Neural cell (in vitro differentiated cells): ENCODE data around the gene IL18R1. TPM values are rescaled to one million over a fixed set of nuclear protein-coding genes. Genes with fewer than 3 reads are reported as not detected.

ENCODE experiments used
- H2AFZ ChIP-seq: fragments of 200-600, 300-800 bp; sonication (generic), shearing (Covaris generic); 2 replicates; pipeline ENCODE4 v1.6.0; 2014; ENCODE audit warnings: low read depth, mild to moderate bottlenecking, antibody characterized with exemption, low read length, moderate library complexity
- H3F3A ChIP-seq: fragments of 200-600 bp; shearing (Covaris generic); 2 replicates; pipeline ENCODE4 v1.6.1; 2016; ENCODE audit warnings: mild to moderate bottlenecking, moderate library complexity, mixed read lengths, antibody characterized with exemption, low read length; ENCODE audit not compliant: insufficient read depth, poor library complexity, severe bottlenecking
- H3K27ac ChIP-seq: fragments of 200-600, 300-800 bp; sonication (generic), shearing (Covaris generic); 2 replicates; pipeline ENCODE4 v1.5.1; 2014; ENCODE audit warnings: mild to moderate bottlenecking, low read length, moderate library complexity
- H3K27me3 ChIP-seq: fragments of 300-800, 200-600 bp; sonication (generic), shearing (Covaris generic); 2 replicates; pipeline ENCODE4 v1.6.0; 2014; ENCODE audit warnings: mild to moderate bottlenecking, low read depth, low read length, moderate library complexity; ENCODE audit not compliant: insufficient read depth
- H3K36me3 ChIP-seq: fragments of 300-800, 200-600 bp; sonication (generic), shearing (Covaris generic); 2 replicates; pipeline ENCODE4 v1.5.1; 2014; ENCODE audit warnings: mild to moderate bottlenecking, antibody characterized with exemption, low read length, moderate library complexity; ENCODE audit not compliant: insufficient read depth
- H3K4me2 ChIP-seq: fragments of 300-800, 200-600 bp; sonication (generic), shearing (Covaris generic); 2 replicates; pipeline ENCODE4 v1.6.0; 2014; ENCODE audit warnings: mild to moderate bottlenecking, low read length
- H3K4me3 ChIP-seq: fragments of 300-800, 200-600 bp; sonication (generic), shearing (Covaris generic); 2 replicates; pipeline ENCODE4 v1.5.1; 2014; ENCODE audit warnings: mild to moderate bottlenecking, low read length, moderate library complexity
- H3K79me2 ChIP-seq: fragments of 200-600 bp; shearing (Covaris generic); replicated peaks from 2 replicates; pipeline ENCODE4 v1.6.0; 2014; ENCODE audit warnings: mild to moderate bottlenecking, low read length, moderate library complexity; ENCODE audit not compliant: insufficient read depth
- H3K9ac ChIP-seq: fragments of 300-800, 200-600 bp; sonication (generic), shearing (Covaris generic); 2 replicates; pipeline ENCODE4 v1.6.1; 2016; ENCODE audit warnings: mild to moderate bottlenecking, low read length, mixed read lengths
- H3K9me2 ChIP-seq: fragments of 200-600 bp; shearing (Covaris generic); 2 replicates; pipeline ENCODE4 v1.6.1; 2016; ENCODE audit warnings: mild to moderate bottlenecking, low read length, mixed read lengths; ENCODE audit not compliant: insufficient read depth
- H3K9me3 ChIP-seq: fragments of 200-600, 300-800 bp; sonication (generic), shearing (Covaris generic); 2 replicates; pipeline ENCODE4 v1.6.1; 2016; ENCODE audit warnings: mild to moderate bottlenecking, mixed run types, low read length, moderate library complexity, mixed read lengths
- H4K20me1 ChIP-seq: fragments of 200-600 bp; shearing (Covaris generic); 2 replicates; pipeline ENCODE4 v1.6.1; 2016; ENCODE audit warnings: mild to moderate bottlenecking, mixed run types; ENCODE audit not compliant: insufficient read depth
- CTCF ChIP-seq: fragments of 450-650 bp; IDR thresholded peaks from 2 replicates; pipeline ENCODE4 v1.5.1; 2014; ENCODE audit warnings: antibody characterized with exemption, mild to moderate bottlenecking, moderate library complexity; ENCODE audit not compliant: poor library complexity, severe bottlenecking
- EP300 ChIP-seq: fragments of 450-650 bp; conservative IDR thresholded peaks from 2 replicates; pipeline ENCODE4 v1.6.1; 2014; ENCODE audit warnings: antibody characterized with exemption, mild to moderate bottlenecking, moderate library complexity; ENCODE audit not compliant: poor library complexity, severe bottlenecking
- EZH2 ChIP-seq: fragments of 200-600, 300-800 bp; shearing (Covaris generic), sonication (generic); IDR thresholded peaks from 2 replicates; pipeline ENCODE4 v1.6.1; 2014; ENCODE audit warnings: antibody characterized with exemption, low read length, borderline replicate concordance, mild to moderate bottlenecking; ENCODE audit not compliant: insufficient read depth, poor library complexity, severe bottlenecking
- MXI1 ChIP-seq: fragments of 450-650 bp; conservative IDR thresholded peaks from 2 replicates; pipeline ENCODE4 v1.6.1; 2014; ENCODE audit warnings: antibody characterized with exemption, mild to moderate bottlenecking; ENCODE audit not compliant: poor library complexity, severe bottlenecking
- POLR2AphosphoS5 ChIP-seq: IDR thresholded peaks from 2 replicates; pipeline ENCODE4 v1.6.1; 2012
- RAD21 ChIP-seq: fragments of 450-650 bp; conservative IDR thresholded peaks from 2 replicates; pipeline ENCODE4 v1.6.1; 2014; ENCODE audit warnings: antibody characterized with exemption, mild to moderate bottlenecking, moderate library complexity
- REST ChIP-seq: IDR thresholded peaks from 2 replicates; pipeline ENCODE4 v1.6.1; 2012; ENCODE audit warnings: borderline replicate concordance
- SMC3 ChIP-seq: fragments of 450-650 bp; conservative IDR thresholded peaks from 2 replicates; pipeline ENCODE4 v1.6.1; 2014; ENCODE audit warnings: antibody characterized with exemption, mild to moderate bottlenecking, moderate library complexity; ENCODE audit not compliant: poor library complexity
- TAF1 ChIP-seq: IDR thresholded peaks from 2 replicates; pipeline ENCODE4 v1.6.1; 2012; ENCODE audit warnings: low read depth
- polyA plus RNA-seq: library from polyadenylated mRNA; depleted of rRNA; stranded (reverse); fragments of >200 nt; gene quantifications from 2 replicates; pipeline ENCODE4 v1.2.3, GENCODE V29; 2014

The IL18R1 gene
- polyA plus RNA-seq, 1 donor from 2014 or later = 0.09 TPM

DNA sequence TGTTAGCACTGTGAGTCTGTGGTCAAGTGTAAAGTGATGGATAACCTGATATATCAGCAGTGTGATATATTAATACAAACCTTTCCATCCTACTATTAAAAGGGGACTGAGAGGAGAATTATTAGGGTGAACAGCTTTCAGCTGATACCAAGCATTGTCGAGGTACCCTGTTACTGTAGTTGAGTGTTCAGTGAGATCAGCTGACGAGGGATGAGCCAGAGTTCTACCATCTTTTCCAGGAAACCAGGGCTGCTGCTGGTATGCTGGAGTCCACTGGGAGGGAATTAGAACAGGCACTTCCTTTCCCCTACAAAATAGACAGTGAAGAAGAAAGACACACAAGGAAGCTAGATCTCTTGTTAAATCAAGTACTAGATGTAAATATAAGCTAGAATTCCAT is 67.8 kb downstream of the IL18R1 start:
- no peaks in the 10 kb centered on the region for H3K36me3 ChIP-seq
- H2AFZ ChIP-seq = no peak overlapping the region
- no peaks in the 10 kb centered on the region for H4K20me1 ChIP-seq
- H3K27me3 ChIP-seq = no peaks in the 10 kb centered on the region
- H3K9me2 ChIP-seq = no peaks in the 10 kb centered on the region
- H3K9ac ChIP-seq = no peak overlapping the region
- no peak for TF ChIP-seq EZH2
- H3K79me2 ChIP-seq = no peaks in the 10 kb centered on the region
- H3K27ac ChIP-seq = no peak overlapping the region
- H3K9me3 ChIP-seq = no peaks in the 10 kb centered on the region
- no peak overlapping the region for H3K4me2 ChIP-seq
- no peaks in the 10 kb centered on the region for H3F3A ChIP-seq
- no peak overlapping the region for H3K4me3 ChIP-seq

DNA sequence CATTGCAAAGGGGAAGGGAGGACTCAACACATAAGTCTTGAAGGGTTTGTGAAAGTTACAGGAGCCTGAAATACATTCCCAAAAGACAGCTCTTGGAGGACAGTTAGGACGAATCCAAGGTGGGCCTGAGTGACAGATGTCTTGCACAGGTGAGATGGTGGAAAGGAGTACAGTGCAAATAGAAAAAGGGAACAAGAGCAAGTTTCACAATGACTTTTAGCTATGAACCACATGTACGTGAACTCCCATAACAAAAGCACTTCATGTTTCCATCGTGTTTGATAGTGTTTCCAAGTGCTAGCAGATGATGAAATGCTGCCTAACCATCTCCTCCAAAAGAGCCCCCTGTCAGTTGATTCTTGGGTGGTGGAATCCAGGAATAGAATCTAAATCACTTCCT is 69.2 kb downstream of the IL18R1 start:
- no peaks in the 10 kb centered on the region for H3F3A ChIP-seq
- TF ChIP-seq POLR2AphosphoS5 (no peak), CTCF (no peak), REST (no peak), RAD21 (no peak), MXI1 (no peak), SMC3 (no peak), TAF1 (no peak), EP300 (no peak), EZH2 (no peak)

More for the DNA sequence above, 69.2 kb downstream of the IL18R1 start:
- Histone ChIP-seq H4K20me1 (no peaks in the 10 kb centered on the region), H2AFZ (no peak overlapping the region), H3K27me3 (no peaks in the 10 kb centered on the region), H3K4me3 (no peak overlapping the region), H3K9me3 (no peaks in the 10 kb centered on the region), H3K9me2 (no peaks in the 10 kb centered on the region), H3K79me2 (no peaks in the 10 kb centered on the region), H3K36me3 (no peaks in the 10 kb centered on the region), H3K27ac (no peak overlapping the region), H3K9ac (no peak overlapping the region), H3K4me2 (no peak overlapping the region)
